K562 (cell line): ENCODE data around the gene TENT5A.

ENCODE experiments used
- BACH1 ChIP-seq: fragments of 200-800 bp; sonication (Bioruptor generic); IDR thresholded peaks from 2 replicates; pipeline ENCODE4 v1.6.1; 2016; ENCODE audit warnings: missing genetic modification characterization, missing compliant biosample characterization
- FOXJ3 ChIP-seq: sonication (generic); formaldehyde crosslinking; IDR thresholded peaks from 2 replicates; pipeline ENCODE4 v1.4.0; 2020; ENCODE audit warnings: mild to moderate bottlenecking, missing genetic modification reagents
- KDM4B ChIP-seq, 2 experiments: fragments of 450-650 bp in 1 of 2; sonication (generic) in 1 of 2; IDR thresholded peaks; 2 replicates each; pipeline ENCODE4 v1.6.1; 2016 to 2017; ENCODE audit warnings: borderline replicate concordance in 2 of 2, antibody characterized with exemption in 1 of 2, low read depth in 1 of 2, mild to moderate bottlenecking in 1 of 2
- POLR2AphosphoS5 ChIP-seq: IDR thresholded peaks from 2 replicates; pipeline ENCODE4 v1.6.1; 2011; ENCODE audit warnings: mild to moderate bottlenecking, low read depth, low read length, moderate library complexity; ENCODE audit not compliant: control insufficient read depth, insufficient read depth
- RBM17 ChIP-seq: fragments of 200-400 bp; formaldehyde crosslinking; IDR thresholded peaks from 2 replicates; pipeline ENCODE4 v1.6.1; 2017; ENCODE audit warnings: low read depth, mild to moderate bottlenecking, low read length, borderline replicate concordance
- ZNF431 ChIP-seq: sonication (generic); formaldehyde crosslinking; IDR thresholded peaks from 2 replicates; pipeline ENCODE4 v1.8.0; 2022; ENCODE audit warnings: mild to moderate bottlenecking, missing genetic modification reagents
- ZNF76 ChIP-seq: fragments of 250-450 bp; sonication (Bioruptor Pico); IDR thresholded peaks from 2 replicates; pipeline ENCODE4 v1.4.0; 2020; ENCODE audit warnings: mild to moderate bottlenecking, moderate library complexity, borderline replicate concordance
- TF ChIP-seq, protein P1 (sequence below), 3 experiments: IDR thresholded peaks in 2 of 3; conservative IDR thresholded peaks in 1 of 3; 2 replicates each; pipeline ENCODE4 v1.5.1; 2011 to 2012; ENCODE audit warnings: low read length in 3 of 3, mild to moderate bottlenecking in 3 of 3, control low read depth in 2 of 3, improper control_type of control experiment in 1 of 3, inconsistent platforms in 1 of 3, low read depth in 1 of 3, mixed read lengths in 1 of 3, moderate library complexity in 1 of 3; ENCODE audit not compliant: insufficient read depth in 2 of 3
- TF ChIP-seq, protein P2 (sequence below): fragments of 450-650 bp; IDR thresholded peaks from 2 replicates; pipeline ENCODE4 v1.6.1; 2017; ENCODE audit warnings: antibody characterized with exemption, mild to moderate bottlenecking
- TF ChIP-seq, protein P3 (sequence below): fragments of 450-650 bp; IDR thresholded peaks from 2 replicates; pipeline ENCODE4 v1.6.1; 2016

DNA sequence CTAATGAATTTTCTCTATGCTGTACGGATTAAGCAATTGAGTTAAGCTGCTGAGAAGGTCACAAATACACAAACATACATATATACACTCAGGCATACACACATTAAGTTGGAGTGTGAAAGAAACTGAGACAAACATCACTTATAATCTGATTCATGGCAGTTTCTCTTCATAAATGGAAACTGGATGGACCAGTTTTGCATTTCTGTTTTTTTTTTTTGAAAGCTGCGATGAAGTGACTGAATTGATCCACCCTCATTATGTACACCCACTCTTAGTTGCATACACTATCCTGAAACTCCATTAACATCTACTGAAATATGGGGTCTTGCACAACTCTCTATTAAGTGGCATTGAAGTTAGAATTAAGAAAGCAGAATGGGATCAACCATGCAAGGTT lies 32.9 kb upstream of the TENT5A start:
- TF ChIP-seq, protein P1, sequence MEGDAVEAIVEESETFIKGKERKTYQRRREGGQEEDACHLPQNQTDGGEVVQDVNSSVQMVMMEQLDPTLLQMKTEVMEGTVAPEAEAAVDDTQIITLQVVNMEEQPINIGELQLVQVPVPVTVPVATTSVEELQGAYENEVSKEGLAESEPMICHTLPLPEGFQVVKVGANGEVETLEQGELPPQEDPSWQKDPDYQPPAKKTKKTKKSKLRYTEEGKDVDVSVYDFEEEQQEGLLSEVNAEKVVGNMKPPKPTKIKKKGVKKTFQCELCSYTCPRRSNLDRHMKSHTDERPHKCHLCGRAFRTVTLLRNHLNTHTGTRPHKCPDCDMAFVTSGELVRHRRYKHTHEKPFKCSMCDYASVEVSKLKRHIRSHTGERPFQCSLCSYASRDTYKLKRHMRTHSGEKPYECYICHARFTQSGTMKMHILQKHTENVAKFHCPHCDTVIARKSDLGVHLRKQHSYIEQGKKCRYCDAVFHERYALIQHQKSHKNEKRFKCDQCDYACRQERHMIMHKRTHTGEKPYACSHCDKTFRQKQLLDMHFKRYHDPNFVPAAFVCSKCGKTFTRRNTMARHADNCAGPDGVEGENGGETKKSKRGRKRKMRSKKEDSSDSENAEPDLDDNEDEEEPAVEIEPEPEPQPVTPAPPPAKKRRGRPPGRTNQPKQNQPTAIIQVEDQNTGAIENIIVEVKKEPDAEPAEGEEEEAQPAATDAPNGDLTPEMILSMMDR (IDR thresholded peaks at IDR 0.05 in 2 of 3, conservative IDR thresholded peaks at IDR 0.05 in 1 of 3; ENCODE audit: insufficient read depth in 2 of 3, low read depth in 1 of 3, low read length in 3 of 3): no peak
- TF ChIP-seq, protein P2, sequence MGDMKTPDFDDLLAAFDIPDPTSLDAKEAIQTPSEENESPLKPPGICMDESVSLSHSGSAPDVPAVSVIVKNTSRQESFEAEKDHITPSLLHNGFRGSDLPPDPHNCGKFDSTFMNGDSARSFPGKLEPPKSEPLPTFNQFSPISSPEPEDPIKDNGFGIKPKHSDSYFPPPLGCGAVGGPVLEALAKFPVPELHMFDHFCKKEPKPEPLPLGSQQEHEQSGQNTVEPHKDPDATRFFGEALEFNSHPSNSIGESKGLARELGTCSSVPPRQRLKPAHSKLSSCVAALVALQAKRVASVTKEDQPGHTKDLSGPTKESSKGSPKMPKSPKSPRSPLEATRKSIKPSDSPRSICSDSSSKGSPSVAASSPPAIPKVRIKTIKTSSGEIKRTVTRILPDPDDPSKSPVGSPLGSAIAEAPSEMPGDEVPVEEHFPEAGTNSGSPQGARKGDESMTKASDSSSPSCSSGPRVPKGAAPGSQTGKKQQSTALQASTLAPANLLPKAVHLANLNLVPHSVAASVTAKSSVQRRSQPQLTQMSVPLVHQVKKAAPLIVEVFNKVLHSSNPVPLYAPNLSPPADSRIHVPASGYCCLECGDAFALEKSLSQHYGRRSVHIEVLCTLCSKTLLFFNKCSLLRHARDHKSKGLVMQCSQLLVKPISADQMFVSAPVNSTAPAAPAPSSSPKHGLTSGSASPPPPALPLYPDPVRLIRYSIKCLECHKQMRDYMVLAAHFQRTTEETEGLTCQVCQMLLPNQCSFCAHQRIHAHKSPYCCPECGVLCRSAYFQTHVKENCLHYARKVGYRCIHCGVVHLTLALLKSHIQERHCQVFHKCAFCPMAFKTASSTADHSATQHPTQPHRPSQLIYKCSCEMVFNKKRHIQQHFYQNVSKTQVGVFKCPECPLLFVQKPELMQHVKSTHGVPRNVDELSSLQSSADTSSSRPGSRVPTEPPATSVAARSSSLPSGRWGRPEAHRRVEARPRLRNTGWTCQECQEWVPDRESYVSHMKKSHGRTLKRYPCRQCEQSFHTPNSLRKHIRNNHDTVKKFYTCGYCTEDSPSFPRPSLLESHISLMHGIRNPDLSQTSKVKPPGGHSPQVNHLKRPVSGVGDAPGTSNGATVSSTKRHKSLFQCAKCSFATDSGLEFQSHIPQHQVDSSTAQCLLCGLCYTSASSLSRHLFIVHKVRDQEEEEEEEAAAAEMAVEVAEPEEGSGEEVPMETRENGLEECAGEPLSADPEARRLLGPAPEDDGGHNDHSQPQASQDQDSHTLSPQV: no peak
- TF ChIP-seq ZNF431 (CRISPR knock-in tag) (no peak), FOXJ3 (CRISPR knock-in tag) (no peak), POLR2AphosphoS5 (no peak), KDM4B (IDR thresholded peaks at IDR 0.05; ENCODE audit: borderline replicate concordance in 2 of 2, low read depth in 1 of 2) (no peak), BACH1 (tag) (no peak), RBM17 (no peak), ZNF76 (CRISPR knock-in tag) (no peak)
- TF ChIP-seq, protein P3, sequence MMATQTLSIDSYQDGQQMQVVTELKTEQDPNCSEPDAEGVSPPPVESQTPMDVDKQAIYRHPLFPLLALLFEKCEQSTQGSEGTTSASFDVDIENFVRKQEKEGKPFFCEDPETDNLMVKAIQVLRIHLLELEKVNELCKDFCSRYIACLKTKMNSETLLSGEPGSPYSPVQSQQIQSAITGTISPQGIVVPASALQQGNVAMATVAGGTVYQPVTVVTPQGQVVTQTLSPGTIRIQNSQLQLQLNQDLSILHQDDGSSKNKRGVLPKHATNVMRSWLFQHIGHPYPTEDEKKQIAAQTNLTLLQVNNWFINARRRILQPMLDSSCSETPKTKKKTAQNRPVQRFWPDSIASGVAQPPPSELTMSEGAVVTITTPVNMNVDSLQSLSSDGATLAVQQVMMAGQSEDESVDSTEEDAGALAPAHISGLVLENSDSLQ: no peak
